GM23338 (cell line): ENCODE results near the gene ENTHD1.

ENCODE experiments used
- CREB1 ChIP-seq: fragments of 250-450 bp; sonication (Bioruptor Pico); IDR thresholded peaks from 2 replicates; pipeline ENCODE4 v1.5.0; 2020; ENCODE audit warnings: low read depth, mild to moderate bottlenecking, moderate library complexity
- CTCF ChIP-seq, 2 experiments: fragments of 200-600 bp in 1 of 2; sonication (generic) in 1 of 2; conservative IDR thresholded peaks; 2 replicates each; pipeline versions ENCODE4 v1.5.1 to v1.6.1; 2016 to 2017; ENCODE audit warnings: antibody characterized with exemption in 2 of 2, low read depth in 2 of 2, mild to moderate bottlenecking in 2 of 2, moderate library complexity in 1 of 2
- REST ChIP-seq: IDR thresholded peaks from one replicate; pipeline ENCODE4 v1.6.1; 2018; ENCODE audit warnings: antibody characterized with exemption; ENCODE audit not compliant: unreplicated experiment
- STAT1 ChIP-seq: IDR thresholded peaks from one replicate; pipeline ENCODE4 v1.6.1; 2016; ENCODE audit warnings: antibody characterized with exemption; ENCODE audit not compliant: unreplicated experiment
- ZNF114 ChIP-seq: fragments of 250-450 bp; sonication (Bioruptor Pico); IDR thresholded peaks from 2 replicates; pipeline ENCODE4 v1.5.0; 2020; ENCODE audit warnings: mild to moderate bottlenecking, moderate library complexity

GRCh38 chr22:39706376-39707140 is 187.0 kb downstream of the ENTHD1 start:
- TF ChIP-seq CTCF (conservative IDR thresholded peaks at IDR 0.05; ENCODE audit: low read depth in 2 of 2), result no peak
- no peak for TF ChIP-seq REST
- no peak for TF ChIP-seq ZNF114 (CRISPR knock-in tag)
- no peak for TF ChIP-seq STAT1
- TF ChIP-seq CREB1 (CRISPR knock-in tag), result no peak
